NK-92 treated with Interleukin-12 subunit alpha and Interleukin-12 subunit beta, amount 100 ng/mL, for 24 hours (cell line): ENCODE data around the gene ADAMTS2.
"Not testable (repeated sequence)": the region's sequence is repeated elsewhere in the genome, so short reads cannot be mapped to it uniquely, and the experiment has no call there.

Experiments
- DNase-seq: peaks from one replicate; lab custom pipeline; 2025; lab: John Stamatoyannopoulos, UW

ADAMTS2 gene

GRCh38 chr5:179217356-179217755 lies 127.9 kb downstream of the ADAMTS2 start:
- DNase-seq = no peak

GRCh38 chr5:179216381-179216780 lies 128.9 kb downstream of the ADAMTS2 start:
- DNase-seq = not testable (repeated sequence)

GRCh38 chr5:179215576-179215975 lies 129.7 kb downstream of the ADAMTS2 start:
- no peak for DNase-seq

- DNase-seq = no peak
These were observed 130.6 kb downstream of the ADAMTS2 start for GRCh38 chr5:179214678-179215077.

GRCh38 chr5:179212870-179213269 lies 132.4 kb downstream of the ADAMTS2 start:
- DNase-seq = no peak

GRCh38 chr5:179211631-179212030 lies 133.6 kb downstream of the ADAMTS2 start:
- no peak for DNase-seq

GRCh38 chr5:179211068-179211467 lies 134.2 kb downstream of the ADAMTS2 start:
- no peak for DNase-seq

GRCh38 chr5:179210478-179210877 lies 134.8 kb downstream of the ADAMTS2 start:
- no peak for DNase-seq

- DNase-seq = no peak
These were observed 135.7 kb downstream of the ADAMTS2 start for GRCh38 chr5:179209359-179210150.

- DNase-seq = no peak
These were observed 136.4 kb downstream of the ADAMTS2 start for GRCh38 chr5:179208706-179209358.

- no peak for DNase-seq
These were observed 137.1 kb downstream of the ADAMTS2 start for GRCh38 chr5:179207920-179208705.

- DNase-seq = no peak
These were observed 137.8 kb downstream of the ADAMTS2 start for GRCh38 chr5:179207470-179207869.

GRCh38 chr5:179206366-179206765 lies 138.9 kb downstream of the ADAMTS2 start:
- no peak for DNase-seq

GRCh38 chr5:179205277-179205676 lies 140.0 kb downstream of the ADAMTS2 start:
- no peak for DNase-seq

- no peak for DNase-seq
These were observed 140.7 kb downstream of the ADAMTS2 start for GRCh38 chr5:179204572-179204971.

- DNase-seq = no peak
These were observed 142.0 kb downstream of the ADAMTS2 start for GRCh38 chr5:179203248-179203647.

GRCh38 chr5:179201986-179202385 lies 143.3 kb downstream of the ADAMTS2 start:
- DNase-seq = no peak

GRCh38 chr5:179199246-179199645 lies 146.0 kb downstream of the ADAMTS2 start:
- DNase-seq = no peak

- no peak for DNase-seq
These were observed 146.4 kb downstream of the ADAMTS2 start for GRCh38 chr5:179198825-179199224.

GRCh38 chr5:179196405-179197079 lies 148.7 kb downstream of the ADAMTS2 start:
- no peak for DNase-seq

GRCh38 chr5:179195561-179196404 lies 149.5 kb downstream of the ADAMTS2 start:
- DNase-seq = no peak
